HT-29 (cell line): Measurements from ENCODE around the gene KIF13A. TPM values are rescaled to one million over a fixed set of nuclear protein-coding genes. Genes with fewer than 3 reads are reported as not detected.
"Not testable (repeated sequence)": the region's sequence is repeated elsewhere in the genome, so short reads cannot be mapped to it uniquely, and the experiment has no call there.

Experiments used
- DNase-seq: peaks from one replicate; pipeline ENCODE4 v3.0.0-alpha.2; 2015; ENCODE audit warnings: low spot score
- total RNA-seq: library from RNA; depleted of rRNA; stranded (reverse); fragments of >200 nt; shearing (Covaris generic); gene quantifications from 2 replicates; pipeline ENCODE4 v1.2.3, GENCODE V29; 2014

KIF13A gene
- total RNA-seq, 1 experiment from 2014 or later = 24.4 TPM

DNA sequence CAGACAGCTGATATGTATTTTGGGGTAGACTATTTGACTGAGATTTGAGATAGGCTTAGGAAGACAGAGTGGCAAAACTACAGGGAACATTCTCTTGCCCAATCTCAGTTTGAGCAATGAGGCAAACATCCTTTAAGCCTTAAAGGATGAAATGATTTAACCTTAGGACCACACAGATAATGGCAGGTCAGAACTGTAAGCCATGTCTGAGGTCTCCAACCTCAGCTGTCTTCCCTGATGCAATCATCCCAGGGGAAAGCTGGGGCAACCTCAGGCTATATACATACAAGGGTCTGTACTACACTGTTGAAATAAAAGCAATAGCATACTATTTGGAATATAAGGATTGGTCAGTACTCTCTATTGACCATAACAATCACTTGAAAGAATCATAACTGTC is 196.9 kb downstream of the KIF13A start:
- no peak for DNase-seq

DNA sequence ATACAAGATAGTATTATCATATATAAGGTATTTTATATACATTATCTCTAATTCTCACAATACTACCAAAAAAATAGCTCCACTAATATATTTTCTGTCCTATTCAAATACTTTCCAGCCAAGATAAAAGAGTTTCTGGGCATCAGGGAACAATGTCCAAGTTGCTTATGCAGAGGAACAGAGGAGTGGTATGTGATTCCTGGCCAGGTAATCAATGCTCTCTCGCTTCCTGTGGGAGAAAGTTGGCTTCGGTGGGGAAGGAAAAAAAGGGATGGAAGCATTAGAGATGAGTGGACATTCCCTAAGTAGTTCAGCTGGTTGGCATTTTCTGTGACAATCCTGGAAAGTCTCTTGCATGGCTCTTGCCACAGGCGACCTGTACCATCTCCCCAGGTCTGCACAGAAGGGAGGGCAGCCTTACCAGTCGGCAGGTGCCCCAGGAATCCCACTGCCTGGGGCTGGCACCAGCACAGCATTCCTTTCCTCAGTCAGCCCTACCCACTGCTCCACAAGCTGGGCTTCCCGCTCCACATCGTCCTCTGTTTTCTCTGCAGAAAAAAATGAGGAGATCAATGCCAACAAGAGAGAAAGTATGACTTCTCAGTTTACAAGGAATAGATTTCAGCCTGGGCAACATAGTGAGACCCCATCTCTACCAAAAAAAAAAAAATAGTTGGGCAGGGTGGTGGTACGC is 202.2 kb downstream of the KIF13A start:
- DNase-seq = no peak

DNA sequence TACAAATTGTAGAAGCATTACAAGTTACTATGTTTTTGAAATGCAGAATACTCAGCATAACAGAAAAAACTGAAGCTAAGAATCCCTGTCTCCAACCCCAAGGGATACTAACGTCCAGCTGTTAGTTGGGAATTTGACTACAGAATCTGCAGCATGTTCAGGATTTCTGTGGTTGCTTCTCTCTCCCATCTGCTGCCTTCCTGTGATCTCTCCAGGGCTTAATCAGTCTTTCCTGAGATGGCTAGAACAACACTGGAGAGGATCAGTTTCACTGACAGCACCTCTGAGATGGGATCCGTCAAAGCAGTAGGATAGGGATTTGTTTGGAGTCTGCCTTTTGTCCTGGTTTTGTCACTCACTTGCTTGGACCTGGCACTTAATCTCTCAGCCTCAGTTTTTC is 207.4 kb downstream of the KIF13A start:
- DNase-seq = no peak

DNA sequence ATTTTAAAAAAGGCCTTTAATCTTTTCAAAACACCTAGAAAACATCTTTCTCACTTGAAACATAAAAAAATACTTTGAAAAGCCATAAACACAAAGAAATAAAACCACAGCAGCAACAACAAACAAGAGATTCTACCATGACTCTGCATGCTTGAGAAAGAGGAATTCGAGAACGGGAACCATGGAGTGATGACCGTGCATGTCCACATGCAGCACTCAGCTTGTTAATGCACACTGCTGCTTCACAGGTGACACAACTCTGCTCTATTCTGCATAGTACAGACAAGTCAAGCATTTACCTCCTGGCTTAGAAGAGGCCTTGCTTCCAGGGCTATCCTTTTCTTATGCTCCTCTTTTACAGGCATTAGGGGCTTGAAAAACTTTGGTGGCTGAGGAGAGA is 215.8 kb downstream of the KIF13A start:
- no peak for DNase-seq

DNA sequence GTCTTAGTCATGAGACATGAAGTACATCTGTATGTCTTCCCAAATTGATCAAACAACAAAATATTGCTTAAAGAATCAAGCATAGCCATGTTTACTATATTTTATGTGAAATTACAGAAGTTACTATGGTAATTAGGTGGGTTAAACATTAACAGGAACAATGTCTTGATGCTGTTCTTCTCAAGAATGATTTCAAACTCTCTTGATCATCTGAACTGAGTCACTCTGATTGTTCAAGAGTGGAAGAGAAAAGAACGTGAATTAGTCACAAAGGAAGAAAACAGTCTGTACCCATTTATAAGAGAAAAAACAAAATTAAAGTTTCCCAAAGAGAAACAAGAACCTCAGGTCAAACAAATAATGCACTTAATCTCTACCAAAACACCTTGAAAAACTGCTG is 218.6 kb downstream of the KIF13A start:
- DNase-seq = no peak

DNA sequence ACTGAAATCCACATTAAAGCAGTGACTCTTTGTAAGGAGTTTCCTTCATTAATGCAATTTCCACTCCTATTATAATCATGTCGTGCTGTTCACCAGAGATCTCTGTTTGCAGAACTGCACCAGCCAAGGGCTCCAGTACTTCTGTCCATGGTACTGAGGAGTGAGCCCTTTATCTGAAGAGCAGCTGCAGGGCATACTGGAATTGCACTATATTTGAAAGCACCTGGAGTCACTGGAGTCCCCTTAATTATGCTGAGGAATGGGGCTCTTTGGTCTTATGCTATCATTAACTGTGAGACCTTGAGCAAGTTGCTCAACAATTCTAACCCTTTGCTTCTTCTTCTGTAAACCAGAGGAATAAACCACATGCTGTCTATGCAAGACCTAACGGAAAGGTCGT is 219.0 kb downstream of the KIF13A start:
- peak; percentile 12 for DNase-seq

DNA sequence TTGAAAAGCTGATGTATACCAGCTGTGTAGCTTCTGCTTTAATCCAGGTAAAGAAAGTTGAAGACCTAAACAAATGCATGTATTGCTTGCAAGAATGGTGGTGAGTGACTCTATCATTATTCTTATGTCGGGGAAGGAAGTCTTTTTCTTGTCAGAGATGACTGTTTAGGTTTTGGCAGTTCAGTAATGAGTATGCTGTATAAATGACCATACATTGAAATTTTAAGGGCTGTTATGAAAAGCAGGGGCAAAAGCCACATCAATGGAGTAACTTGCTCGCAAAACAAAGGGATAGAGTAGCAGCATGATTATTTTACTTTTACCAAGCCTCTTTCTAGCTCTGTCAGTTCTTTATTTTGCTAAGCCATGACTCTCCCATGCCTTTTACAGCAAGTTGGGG is 224.8 kb downstream of the KIF13A start:
- no peak for DNase-seq

DNA sequence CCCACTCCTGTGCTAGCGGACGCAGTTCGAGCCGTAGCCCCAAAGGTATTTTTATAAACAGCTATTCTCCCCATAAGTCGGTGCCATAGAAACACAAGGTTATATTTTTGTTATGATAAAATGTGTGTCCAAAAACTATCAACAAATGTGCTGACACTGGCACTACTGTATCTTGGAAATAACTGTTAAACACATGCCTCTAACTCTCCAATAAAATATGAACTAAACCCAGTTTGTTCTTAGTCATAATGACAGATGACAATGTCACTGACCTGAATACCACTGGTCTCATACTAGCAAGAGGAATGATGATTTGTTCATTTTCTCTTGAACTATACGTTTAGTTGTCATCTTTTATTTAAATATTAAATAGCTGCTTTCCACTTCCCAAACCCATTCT is 229.3 kb downstream of the KIF13A start:
- DNase-seq = no peak

DNA sequence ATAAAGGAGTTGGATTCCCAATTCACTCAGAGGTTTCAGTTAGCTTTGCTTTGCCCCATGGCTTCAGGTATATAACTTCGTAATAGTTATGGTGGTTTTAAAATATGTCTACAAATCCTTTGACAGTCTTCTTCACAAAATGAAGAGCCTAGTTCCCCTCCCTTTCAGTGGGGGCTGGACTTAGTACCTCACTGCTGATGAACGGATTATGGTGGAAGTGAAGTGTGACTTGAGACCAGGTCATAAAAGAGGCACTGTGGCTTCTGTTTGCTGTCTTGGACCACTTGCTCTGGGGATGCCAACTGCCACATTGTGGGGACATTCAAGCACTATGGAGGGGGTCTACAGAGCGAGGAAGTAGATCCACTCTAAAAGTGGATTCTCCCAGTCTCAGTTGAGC is 233.2 kb downstream of the KIF13A start:
- no peak for DNase-seq

DNA sequence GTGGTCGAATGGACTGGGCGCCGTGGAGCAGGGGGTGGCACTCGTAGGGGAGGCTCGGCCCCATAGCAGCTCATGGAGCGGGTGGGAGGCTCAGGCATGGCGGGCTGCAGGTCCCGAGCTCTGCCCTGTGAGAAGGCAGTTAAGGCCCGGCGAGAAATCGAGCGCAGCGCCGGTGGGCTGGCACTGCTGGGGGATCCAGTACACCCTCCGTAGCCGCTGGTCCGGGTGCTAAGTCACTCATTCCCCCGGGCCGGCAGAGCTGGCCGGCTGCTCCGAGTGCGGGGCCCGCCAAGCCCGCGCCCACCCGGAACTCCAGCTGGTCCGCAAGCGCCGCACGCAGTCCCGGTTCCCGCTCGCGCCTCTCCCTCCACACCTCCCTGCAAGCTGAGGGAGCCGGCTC is 242.1 kb downstream of the KIF13A start:
- DNase-seq = not testable (repeated sequence)

DNA sequence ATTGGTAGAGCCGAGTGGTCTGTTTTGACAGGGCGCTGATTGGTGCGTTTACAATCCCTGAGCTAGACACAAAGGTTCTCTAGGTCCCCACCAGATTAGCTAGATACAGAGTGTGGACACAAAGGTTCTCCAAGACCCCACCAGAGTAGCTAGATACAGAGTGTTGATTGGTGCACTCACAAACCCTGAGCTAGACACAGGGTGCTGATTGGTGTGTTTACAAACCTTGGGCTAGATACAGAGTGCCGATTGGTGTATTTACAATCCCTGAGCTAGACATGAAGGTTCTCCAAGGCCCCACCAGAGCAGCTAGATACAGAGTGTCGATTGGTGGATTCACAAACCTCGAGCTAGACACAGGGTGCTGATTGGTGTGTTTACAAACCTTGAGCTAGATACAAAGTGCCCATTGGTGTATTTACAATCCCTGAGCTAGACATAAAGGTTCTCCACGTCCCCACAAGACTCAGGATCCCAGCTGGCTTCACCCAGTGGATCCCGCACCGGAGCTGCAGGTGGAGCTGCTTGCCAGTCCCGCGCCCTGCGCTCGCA is 242.6 kb downstream of the KIF13A start:
- not testable (repeated sequence) for DNase-seq

DNA sequence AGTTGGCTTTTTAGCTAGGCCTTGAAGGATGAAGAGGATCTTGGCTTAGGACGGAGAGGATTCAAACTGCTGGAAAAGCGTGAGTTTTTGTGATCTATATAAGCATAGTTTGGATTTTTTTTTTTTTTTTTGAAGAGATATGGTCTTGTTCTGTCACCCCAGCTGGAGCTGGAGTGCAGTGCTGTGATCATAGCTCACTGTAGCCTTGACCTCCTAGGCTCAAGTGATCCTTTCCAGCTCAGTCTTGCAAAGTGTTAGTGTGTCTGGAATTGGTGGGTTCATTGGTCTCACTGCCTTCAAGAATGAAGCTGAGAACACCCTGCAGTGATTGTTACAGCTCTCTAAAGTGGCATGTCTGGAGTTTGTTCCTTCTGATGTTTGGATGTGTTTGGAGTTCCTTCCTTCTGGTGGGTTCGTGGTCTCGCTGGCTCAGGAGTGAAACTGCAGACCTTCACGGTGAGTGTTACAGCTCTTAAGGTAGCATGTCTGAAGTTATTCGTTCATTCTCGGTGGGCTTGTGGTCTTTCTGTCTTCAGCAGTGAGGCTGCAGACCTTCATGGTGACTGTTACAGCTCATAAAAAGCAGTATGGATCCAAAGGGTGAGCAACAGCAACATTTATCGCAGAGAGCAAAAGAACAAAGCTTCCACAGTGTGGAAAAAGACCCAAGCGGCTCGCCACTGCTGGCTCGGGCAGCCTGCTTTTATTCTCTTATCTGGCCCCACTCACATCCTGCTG is 243.2 kb downstream of the KIF13A start:
- no peak for DNase-seq

DNA sequence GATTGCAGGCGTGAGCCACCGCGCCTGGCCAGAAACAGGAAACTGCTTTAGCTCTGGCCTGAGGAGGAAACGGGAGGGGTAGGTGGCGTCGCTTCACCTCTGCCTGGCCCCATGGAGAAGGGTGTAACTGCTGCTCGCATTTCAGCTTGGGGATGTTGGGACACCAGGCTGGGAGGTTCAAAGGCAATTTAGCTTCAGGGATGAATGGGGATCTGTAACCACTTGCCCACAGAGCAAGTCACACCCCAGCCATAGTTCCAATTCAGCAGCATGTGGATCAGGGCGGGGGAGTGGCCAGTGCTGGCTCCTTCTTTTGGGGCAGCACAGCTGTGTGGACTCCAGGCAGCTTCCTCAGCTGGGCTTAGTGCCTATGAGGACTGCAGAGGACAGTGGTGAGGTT is 245.9 kb downstream of the KIF13A start:
- no peak for DNase-seq

DNA sequence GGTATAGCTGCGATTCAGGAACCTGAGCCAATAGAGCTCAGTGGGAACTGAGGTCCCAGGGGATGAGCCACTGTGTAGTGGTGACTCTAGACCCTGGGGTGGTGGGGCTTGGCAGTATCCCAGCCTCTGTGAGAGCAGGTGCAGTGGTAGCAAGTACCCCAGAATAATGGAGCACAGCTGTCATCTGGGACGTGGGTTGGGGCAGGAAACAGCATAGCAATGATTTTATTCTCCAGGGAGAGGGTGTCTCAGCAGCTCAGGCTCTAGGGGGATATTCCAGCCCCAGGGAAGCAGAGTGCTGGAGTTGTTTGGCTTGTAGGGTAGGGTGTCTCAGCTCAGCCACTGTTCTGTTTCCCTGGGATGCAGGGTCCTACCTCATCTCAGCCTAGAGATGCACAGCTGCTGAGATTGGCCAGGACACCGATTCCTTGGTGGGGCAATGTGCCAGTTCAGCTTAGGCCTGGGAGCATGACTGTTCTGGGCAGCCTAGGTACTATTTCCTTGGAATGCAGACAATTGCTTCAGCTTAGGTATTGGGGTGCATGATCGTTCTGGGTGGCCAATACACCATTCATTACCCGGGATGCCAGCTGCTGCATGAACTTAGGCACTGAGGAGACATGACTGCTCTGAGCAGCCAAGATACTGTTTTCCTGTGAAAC is 246.7 kb downstream of the KIF13A start:
- no peak for DNase-seq

DNA sequence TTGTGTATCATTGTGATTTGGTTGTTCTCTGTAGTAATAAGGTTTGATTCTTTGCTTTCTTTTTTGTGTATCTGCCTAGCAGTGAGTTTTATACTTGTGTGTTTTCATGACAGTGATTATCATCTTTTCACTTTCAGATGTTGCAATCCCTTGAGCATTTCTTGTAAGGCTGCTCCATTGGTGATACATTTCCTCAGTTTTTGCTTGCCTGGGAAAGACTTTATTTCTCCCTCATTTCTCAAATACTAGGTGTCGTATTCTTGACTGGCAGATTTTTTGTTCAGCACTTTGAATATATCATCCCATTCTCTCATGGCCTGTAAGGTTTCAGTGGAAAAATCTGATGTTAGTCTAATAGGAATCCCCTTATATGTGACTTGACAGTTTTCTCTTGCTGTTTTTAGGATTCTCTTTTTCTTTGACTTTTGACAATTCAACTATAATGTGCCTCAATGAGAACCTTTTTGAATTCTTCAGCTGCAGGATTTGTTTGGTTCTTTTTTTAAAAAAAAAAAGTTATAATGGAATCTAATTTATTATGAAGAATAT is 249.7 kb downstream of the KIF13A start:
- no peak for DNase-seq

DNA sequence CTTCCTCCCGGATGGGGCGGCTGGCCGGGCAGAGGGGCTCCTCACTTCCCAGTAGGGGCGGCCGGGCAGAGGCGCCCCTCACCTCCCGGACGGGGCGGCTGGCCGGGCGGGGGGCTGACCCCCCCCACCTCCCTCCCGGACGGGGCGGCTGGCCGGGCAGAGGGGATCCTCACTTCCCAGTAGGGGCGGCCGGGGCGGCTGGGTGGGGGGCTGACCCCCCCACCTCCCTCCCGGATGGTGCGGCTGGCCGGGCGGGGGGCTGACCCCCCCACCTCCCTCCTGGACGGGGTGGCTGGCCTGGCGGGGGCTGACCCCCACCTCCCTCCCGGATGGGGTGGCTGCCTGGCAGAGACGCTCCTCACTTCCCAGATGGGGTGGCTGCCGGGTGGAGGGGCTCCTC is 252.1 kb downstream of the KIF13A start:
- not testable (repeated sequence) for DNase-seq

DNA sequence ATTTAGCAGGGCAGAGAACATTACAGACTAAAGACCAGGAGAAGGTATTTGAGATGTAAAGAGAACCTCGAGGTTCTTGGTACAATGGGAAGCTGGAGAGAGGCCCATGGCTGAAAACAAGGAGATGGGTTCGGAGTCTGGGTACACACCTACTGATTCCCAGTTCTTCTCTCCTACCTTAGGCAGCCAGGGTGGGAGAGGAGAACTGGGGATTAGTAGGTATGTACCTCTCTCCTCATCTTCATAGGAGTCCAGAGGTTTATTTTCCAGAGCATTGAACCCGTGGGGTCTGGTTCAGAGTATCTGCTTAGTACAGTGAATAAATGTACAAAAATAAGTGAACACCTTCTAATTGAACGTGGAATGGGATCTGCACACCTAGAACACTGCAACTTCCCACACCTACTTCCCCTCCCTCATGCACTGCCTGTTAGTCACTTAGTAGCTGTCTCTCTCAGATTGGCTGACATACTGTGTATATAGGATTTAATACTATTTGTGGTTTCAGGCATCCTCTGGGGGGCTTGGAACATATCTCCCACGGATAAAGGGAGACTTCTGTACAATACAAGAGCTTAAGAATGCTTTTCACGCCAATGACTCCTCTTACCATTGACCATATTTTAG is 257.2 kb downstream of the KIF13A start:
- no peak for DNase-seq

DNA sequence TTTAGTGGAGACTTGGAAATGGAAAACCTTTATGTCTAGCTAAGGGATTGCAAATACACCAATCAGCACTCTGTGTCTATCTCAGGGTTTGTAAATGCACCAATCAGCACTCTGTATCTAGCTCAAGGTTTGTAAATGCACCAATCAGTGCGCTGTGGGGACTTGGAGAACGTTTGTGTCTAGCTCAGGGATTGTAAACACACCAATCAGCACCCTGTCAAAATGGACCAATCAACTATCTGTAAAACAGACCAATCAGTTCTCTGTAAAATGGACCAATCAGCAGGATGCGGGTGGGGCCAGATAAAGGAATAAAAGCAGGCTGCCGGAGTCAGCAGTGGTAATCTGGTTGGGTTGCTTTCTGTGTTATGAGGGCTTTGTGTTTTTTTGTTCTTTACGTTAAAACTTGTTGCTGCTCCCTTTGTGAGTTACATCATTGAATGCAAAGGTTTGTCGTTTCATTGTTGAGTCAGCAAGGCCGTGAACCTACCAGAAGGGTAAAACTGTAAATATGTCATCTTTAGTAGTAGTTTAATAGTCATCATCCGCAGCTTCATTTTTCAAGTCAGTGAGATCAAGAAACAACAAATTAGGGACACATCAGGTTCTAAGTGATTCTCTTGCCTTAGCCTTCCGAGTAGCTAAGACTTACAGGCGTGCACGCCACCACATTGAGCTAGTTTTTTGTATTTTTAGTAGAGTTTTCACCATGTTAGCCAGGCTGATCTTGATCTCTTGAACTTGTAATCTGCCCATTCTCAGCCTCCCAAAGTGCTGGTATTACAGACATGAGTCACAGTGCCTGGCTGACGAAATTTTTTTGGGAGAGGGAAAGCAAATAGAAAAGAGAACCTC is 258.0 kb downstream of the KIF13A start:
- no peak for DNase-seq

DNA sequence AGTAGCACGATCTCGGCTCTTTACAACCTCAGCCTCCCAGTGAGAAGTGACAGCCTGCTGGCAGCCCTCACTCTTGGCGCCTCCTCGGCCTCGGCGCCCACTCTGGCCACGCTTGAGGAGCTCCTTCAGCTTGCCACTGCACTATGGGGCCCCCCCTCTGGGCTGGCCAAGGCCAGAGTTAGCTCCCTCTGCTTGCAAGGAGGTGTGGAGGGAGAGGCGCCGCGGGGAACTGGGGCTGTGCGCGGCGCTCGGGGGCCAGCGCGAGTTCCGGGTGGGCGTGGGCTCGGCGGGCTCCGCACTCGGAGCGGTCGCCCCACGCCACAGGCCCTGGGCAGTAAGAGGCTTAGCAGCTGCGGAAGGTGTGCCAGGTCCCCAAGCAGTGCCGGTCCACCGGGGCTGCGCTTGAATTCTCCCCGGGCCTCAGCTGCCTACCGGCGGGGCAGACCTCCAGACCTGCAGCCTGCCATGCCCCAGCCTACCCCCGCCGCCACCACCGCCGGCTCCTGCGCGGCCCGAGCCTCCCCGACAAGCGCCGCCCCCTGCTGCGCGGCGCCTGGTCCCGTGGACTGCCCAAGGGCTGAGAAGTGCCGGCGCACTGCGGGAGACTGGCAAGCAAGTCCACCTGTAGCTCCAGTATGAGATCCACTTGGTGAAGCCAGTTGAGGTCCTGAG is 258.7 kb downstream of the KIF13A start:
- no peak for DNase-seq

DNA sequence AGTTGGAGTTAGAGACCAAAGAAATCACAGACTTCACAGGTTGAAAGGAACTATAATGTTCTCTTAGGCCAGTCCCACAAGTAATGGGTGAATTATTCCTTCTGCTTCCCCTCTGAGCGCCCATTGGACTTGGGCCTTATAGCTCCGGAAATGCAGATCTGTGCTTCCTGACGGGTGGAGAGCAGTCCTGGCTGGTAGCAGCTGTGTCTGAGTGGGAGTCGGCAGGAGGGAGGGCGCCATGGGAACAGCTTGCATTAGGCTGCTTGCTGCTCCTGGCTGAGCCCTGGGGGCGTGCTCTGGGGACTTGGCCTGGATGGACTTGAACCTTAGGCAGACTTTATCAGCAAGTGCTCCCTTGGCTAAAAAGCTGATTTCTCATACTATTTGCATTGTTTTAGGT is 262.4 kb downstream of the KIF13A start:
- peak; percentile 21 for DNase-seq
